MCF 10A (cell line): ENCODE data around the gene RAI14. TPM values are rescaled to one million over a fixed set of nuclear protein-coding genes. Genes with fewer than 3 reads are reported as not detected.

Source experiments
- BruUV-seq: library from RNA; stranded (reverse); fragments of 400-500 nt; replicated peaks from 2 replicates; lab custom pipeline; 2021; lab: Mats Ljungman, UMichigan
- CTCF ChIA-PET: fragments of 300-600 bp; sonication (Branson Sonifier 250); formaldehyde crosslinking; extraction: SDS; loops from one replicate; lab custom pipeline; 2021; ENCODE audit warnings: antibody characterized with exemption, inconsistent platforms; lab: Yijun Ruan, JAX
- POLR2A ChIA-PET: fragments of 300-600, 350-650 bp; sonication (Branson Sonifier 250); formaldehyde crosslinking; extraction: SDS; loops from one replicate; lab custom pipeline; 2020; ENCODE audit warnings: antibody characterized with exemption, inconsistent platforms; lab: Yijun Ruan, JAX
- DNase-seq: peaks from one replicate; pipeline ENCODE4 v3.0.0-alpha.2; 2018; ENCODE audit not compliant: unreplicated experiment
- H3K27ac Mint-ChIP-seq: one replicate; pipeline ENCODE4 v1.8.0; 2022; ENCODE audit warnings: mild to moderate bottlenecking, low read depth, mixed read lengths; ENCODE audit not compliant: unreplicated experiment
- H3K27me3 Mint-ChIP-seq: one replicate; pipeline ENCODE4 v1.8.0; 2022; ENCODE audit warnings: mixed read lengths; ENCODE audit not compliant: insufficient read depth, unreplicated experiment
- H3K36me3 Mint-ChIP-seq: one replicate; pipeline ENCODE4 v1.8.0; 2022; ENCODE audit warnings: mild to moderate bottlenecking, moderate library complexity, mixed read lengths; ENCODE audit not compliant: insufficient read depth, unreplicated experiment
- H3K4me1 Mint-ChIP-seq: one replicate; pipeline ENCODE4 v1.8.0; 2022; ENCODE audit warnings: mixed read lengths; ENCODE audit not compliant: insufficient read depth, unreplicated experiment
- H3K4me3 Mint-ChIP-seq: one replicate; pipeline ENCODE4 v1.8.0; 2022; ENCODE audit warnings: mild to moderate bottlenecking, moderate library complexity, mixed read lengths; ENCODE audit not compliant: unreplicated experiment
- H3K9me3 Mint-ChIP-seq: one replicate; pipeline ENCODE4 v1.8.0; 2022; ENCODE audit warnings: mixed read lengths; ENCODE audit not compliant: unreplicated experiment
- CTCF ChIP-seq: fragments of 200-600 bp; IDR thresholded peaks from one replicate; pipeline ENCODE4 v1.8.0; 2022; ENCODE audit warnings: antibody characterized with exemption, mild to moderate bottlenecking; ENCODE audit not compliant: unreplicated experiment
- intact Hi-C: fragments of 100-400 bp; cut with micrococcal nuclease; formaldehyde crosslinking; loops from 2 replicates; pipeline ENCODE4 v1.14.1; 2022
- total RNA-seq: library from RNA; stranded (reverse); gene quantifications from 2 replicates; pipeline ENCODE4 v1.2.3, GENCODE V29; 2022

RAI14 gene
- total RNA-seq, 1 experiment from 2014 or later, result 47.6 TPM

- CTCF ChIA-PET, result interaction anchor here (1.4 kb wide), 1 partner anchor 249 kb away, joined by 4 read pairs; no protein-coding TSS in a partner anchor
- TF ChIP-seq CTCF, result no peak
- Mint-ChIP-seq H3K27me3 (peaks cover 20% of the 10 kb centered on the region), H3K9me3 (no peaks in the 10 kb centered on the region), H3K4me3 (no peak overlapping the region), H3K4me1 (no peaks in the 10 kb centered on the region), H3K36me3 (no peaks in the 10 kb centered on the region), H3K27ac (no peak overlapping the region)
- intact Hi-C loops, result no loop called here
- BruUV-seq, result no TSS peak
- POLR2A ChIA-PET, result no interaction called here
- no peak for DNase-seq
Measured at GRCh38 chr5:34648840-34649158, 7.3 kb upstream of the RAI14 start.

GRCh38 chr5:34651791-34652190 lies 4.3 kb upstream of the RAI14 start:
- no peak for DNase-seq
- Mint-ChIP-seq H3K9me3 (no peaks in the 10 kb centered on the region), H3K36me3 (no peaks in the 10 kb centered on the region), H3K4me3 (no peak overlapping the region), H3K4me1 (peaks cover 8% of the 10 kb centered on the region), H3K27ac (no peak overlapping the region), H3K27me3 (no peaks in the 10 kb centered on the region)
- TF ChIP-seq CTCF, result no peak
- CTCF ChIA-PET, result interaction anchor here (0.5 to 0.7 kb wide), 2 partner anchors 25 to 160 kb away, joined by 3 read pairs; no protein-coding TSS in a partner anchor
- BruUV-seq, result no TSS peak
- POLR2A ChIA-PET, result interaction anchor here (0.6 to 1.4 kb wide), 2 partner anchors 9 to 1007 kb away, joined by 3 to 4 read pairs; no protein-coding TSS in a partner anchor
- intact Hi-C loops, result loop anchor here (10.0 kb wide), 1 partner anchor 183 kb away; the partner anchor contains the start of gene TTC23L

GRCh38 chr5:34652466-34652865 lies 3.7 kb upstream of the RAI14 start:
- CTCF ChIA-PET, result no interaction called here
- intact Hi-C loops, result loop anchor here (10.0 kb wide), 1 partner anchor 182 kb away; the partner anchor contains the start of gene TTC23L
- no peak for DNase-seq
- TF ChIP-seq CTCF, result no peak
- H3K27ac Mint-ChIP-seq, result no peak overlapping the region
- no peaks in the 10 kb centered on the region for H3K36me3 Mint-ChIP-seq
- H3K4me1 Mint-ChIP-seq, result peaks cover 9% of the 10 kb centered on the region
- POLR2A ChIA-PET, result interaction anchor here (1.4 kb wide), 1 partner anchor 10 kb away, joined by 3 read pairs; no protein-coding TSS in a partner anchor
- H3K4me3 Mint-ChIP-seq, result no peak overlapping the region
- BruUV-seq, result no TSS peak
- H3K9me3 Mint-ChIP-seq, result no peaks in the 10 kb centered on the region
- no peaks in the 10 kb centered on the region for H3K27me3 Mint-ChIP-seq

- no TSS peak for BruUV-seq
- intact Hi-C loops, result loop anchor here (10.0 kb wide), 1 partner anchor 182 kb away; the partner anchor contains the start of gene TTC23L
- ChIA-PET POLR2A (no interaction called here), CTCF (no interaction called here)
- no peaks in the 10 kb centered on the region for H3K36me3 Mint-ChIP-seq
- DNase-seq, result peak; percentile 9
- no peaks in the 10 kb centered on the region for H3K9me3 Mint-ChIP-seq
- H3K4me1 Mint-ChIP-seq, result peaks cover 14% of the 10 kb centered on the region
- no peak overlapping the region for H3K4me3 Mint-ChIP-seq
- no peak for TF ChIP-seq CTCF
- no peaks in the 10 kb centered on the region for H3K27me3 Mint-ChIP-seq
- no peak overlapping the region for H3K27ac Mint-ChIP-seq
Measured at GRCh38 chr5:34652914-34653313, 3.2 kb upstream of the RAI14 start.
